ENCODE results near the gene CCDC54.

- TF ChIP-seq EZH2 (IDR thresholded peaks at IDR 0.05; ENCODE audit: borderline replicate concordance, low read length) (no peak), CTCF (IDR thresholded peaks at IDR 0.05; ENCODE audit: low read length) (no peak)
These were observed 20.5 kb upstream of the CCDC54 start for GRCh38 chr3:107356706-107357105.

All from OCI-LY1 (cell line).